Keratinocyte (primary cell): ENCODE data around the gene ABR. TPM values are rescaled to one million over a fixed set of nuclear protein-coding genes. Genes with fewer than 3 reads are reported as not detected.

Experiments
- DNase-seq: peaks from one replicate; pipeline ENCODE4 v3.0.0-alpha.2; 2011; ENCODE audit warnings: low read depth, missing footprints, low spot score
- FAIRE-seq: peaks from 2 replicates; lab custom pipeline; 2011; peaks lifted over from hg19 to GRCh38; lab: Jason Lieb, UNC
- H2AFZ ChIP-seq: 2 replicates; pipeline ENCODE4 v1.6.0; 2012; ENCODE audit warnings: low read length, control low read depth, inconsistent platforms; ENCODE audit not compliant: control insufficient read depth
- H3K27ac ChIP-seq: 2 replicates; pipeline ENCODE4 v1.5.1; 2011; ENCODE audit warnings: low read length; ENCODE audit not compliant: control insufficient read depth, insufficient read depth
- H3K27me3 ChIP-seq: 3 replicates; pipeline ENCODE4 v1.6.0; 2011; ENCODE audit warnings: low read length; ENCODE audit not compliant: control insufficient read depth, insufficient read depth; ENCODE audit errors: extremely low read depth
- H3K36me3 ChIP-seq, 2 experiments: 2 replicates in 1 of 2; 3 replicates in 1 of 2; pipeline ENCODE4 v1.5.1; 2011; ENCODE audit warnings: low read length in 2 of 2, mild to moderate bottlenecking in 1 of 2; ENCODE audit not compliant: control insufficient read depth in 2 of 2, insufficient read depth in 2 of 2; ENCODE audit errors: extremely low read depth in 1 of 2
- H3K4me1 ChIP-seq: 3 replicates; pipeline ENCODE4 v1.5.1; 2011; ENCODE audit warnings: low read length; ENCODE audit not compliant: control insufficient read depth, insufficient read depth; ENCODE audit errors: extremely low read depth
- H3K4me2 ChIP-seq: 3 replicates; pipeline ENCODE4 v1.6.0; 2011; ENCODE audit warnings: low read depth, low read length; ENCODE audit not compliant: control insufficient read depth, insufficient read depth; ENCODE audit errors: extremely low read depth
- H3K4me3 ChIP-seq, 3 experiments: fragments of 200-600 bp in 1 of 3; sonication (generic) in 1 of 3; 2 replicates in 2 of 3; 3 replicates in 1 of 3; pipeline ENCODE4 v1.5.1; 2011 to 2016; ENCODE audit warnings: low read length in 3 of 3, mild to moderate bottlenecking in 3 of 3, control low read depth in 2 of 3, inconsistent platforms in 1 of 3, low read depth in 1 of 3, mixed read lengths in 1 of 3, mixed run types in 1 of 3, moderate library complexity in 1 of 3; ENCODE audit not compliant: control insufficient read depth in 2 of 3, insufficient read depth in 2 of 3; ENCODE audit errors: extremely low read depth in 1 of 3
- H3K79me2 ChIP-seq: 2 replicates; pipeline ENCODE4 v1.6.0; 2012; ENCODE audit warnings: low read length; ENCODE audit not compliant: control insufficient read depth, insufficient read depth
- H3K9ac ChIP-seq: 3 replicates; pipeline ENCODE4 v1.6.0; 2011; ENCODE audit warnings: low read length; ENCODE audit not compliant: control insufficient read depth, insufficient read depth; ENCODE audit errors: extremely low read depth
- H3K9me1 ChIP-seq: 3 replicates; pipeline ENCODE4 v1.6.0; 2011; ENCODE audit warnings: low read length; ENCODE audit not compliant: control insufficient read depth, insufficient read depth; ENCODE audit errors: extremely low read depth
- H3K9me3 ChIP-seq: 2 replicates; pipeline ENCODE4 v1.5.1; 2012; ENCODE audit warnings: low read depth, low read length; ENCODE audit not compliant: control insufficient read depth
- H4K20me1 ChIP-seq: 3 replicates; pipeline ENCODE4 v1.6.0; 2011; ENCODE audit warnings: low read length; ENCODE audit not compliant: control insufficient read depth, insufficient read depth; ENCODE audit errors: extremely low read depth
- CTCF ChIP-seq, 3 experiments: IDR thresholded peaks in 1 of 3; conservative IDR thresholded peaks in 1 of 3; optimal IDR thresholded peaks in 1 of 3; 2 replicates in 2 of 3; 3 replicates in 1 of 3; pipeline versions ENCODE3 to v1.5.1; 2011; ENCODE audit warnings: low read length in 3 of 3, mild to moderate bottlenecking in 3 of 3, moderate library complexity in 2 of 3, control low read depth in 1 of 3, inconsistent platforms in 1 of 3; ENCODE audit not compliant: insufficient read depth in 2 of 3; ENCODE audit errors: extremely low read depth in 1 of 3
- EZH2 ChIP-seq: IDR thresholded peaks from one replicate; pipeline ENCODE4 v1.6.1; 2012; ENCODE audit warnings: inconsistent platforms, mild to moderate bottlenecking, low read length, moderate library complexity
- dilution Hi-C: fragments of 300-500 bp; cut with MboI; formaldehyde crosslinking; loops from one replicate; pipeline ENCODE4 v1.7.0; 2020; ENCODE audit warnings: low sequenced_read_pairs; ENCODE audit not compliant: extremely low pct_ligation_motif_present
- polyA plus RNA-seq, 5 experiments: library from polyadenylated mRNA; depleted of rRNA in 3 of 5; stranded (reverse) in 3 of 5; stranded (forward) in 1 of 5; unstranded in 1 of 5; fragments of >200 nt; gene quantifications; 1 replicate in 1 of 5; 2 replicates in 3 of 5; 3 replicates in 1 of 5; pipeline versions ENCODE4 v1.2.1 to v1.2.3, GENCODE V29; 2011 to 2012; ENCODE audit warnings: missing spikeins in 2 of 5, low read depth in 1 of 5, low replicate concordance in 1 of 5

Gene ABR
- polyA plus RNA-seq, 1 donor (not counting 4 experiments of a cell fraction or from before 2014, with no cell fraction given), result 17.3 TPM

- Histone ChIP-seq H4K20me1 (no peaks in the 10 kb centered on the region), H3K4me2 (no peak overlapping the region), H3K27me3 (no peaks in the 10 kb centered on the region), H3K9me1 (no peaks in the 10 kb centered on the region), H3K79me2 (no peaks in the 10 kb centered on the region), H3K36me3 (no peaks in the 10 kb centered on the region), H3K4me1 (no peaks in the 10 kb centered on the region), H3K27ac (no peak overlapping the region), H3K4me3 (no peak overlapping the region), H3K9me3 (no peaks in the 10 kb centered on the region), H2AFZ (no peak overlapping the region), H3K9ac (no peak overlapping the region)
- FAIRE-seq, result no peak
- dilution Hi-C loops, result loop anchor here (25.0 kb wide), 1 partner anchor 201 kb away; the partner anchor contains the start of genes GLOD4 and MRM3
- no peak for DNase-seq
- TF ChIP-seq CTCF (optimal IDR thresholded peaks at IDR 0.05 in 1 of 3, IDR thresholded peaks at IDR 0.05 in 1 of 3, conservative IDR thresholded peaks at IDR 0.05 in 1 of 3; ENCODE audit: extremely low read depth in 1 of 3, insufficient read depth in 2 of 3, low read length in 3 of 3) (no peak), EZH2 (no peak)
Observed at GRCh38 chr17:987931-988330, 191.8 kb downstream of the ABR start.

- no peaks in the 10 kb centered on the region for H3K36me3 ChIP-seq
- DNase-seq, result no peak
- H3K27ac ChIP-seq, result no peak overlapping the region
- FAIRE-seq, result no peak
- no peaks in the 10 kb centered on the region for H3K27me3 ChIP-seq
- dilution Hi-C loops, result loop anchor here (25.0 kb wide), 1 partner anchor 199 kb away; the partner anchor contains the start of genes GLOD4 and MRM3
- H3K9ac ChIP-seq, result no peak overlapping the region
- no peak overlapping the region for H3K4me2 ChIP-seq
- no peaks in the 10 kb centered on the region for H3K9me1 ChIP-seq
- no peaks in the 10 kb centered on the region for H3K4me1 ChIP-seq
- no peaks in the 10 kb centered on the region for H3K79me2 ChIP-seq
- TF ChIP-seq CTCF (optimal IDR thresholded peaks at IDR 0.05 in 1 of 3, IDR thresholded peaks at IDR 0.05 in 1 of 3, conservative IDR thresholded peaks at IDR 0.05 in 1 of 3; ENCODE audit: extremely low read depth in 1 of 3, insufficient read depth in 2 of 3, low read length in 3 of 3) (no peak), EZH2 (no peak)
- H3K9me3 ChIP-seq, result no peaks in the 10 kb centered on the region
- H4K20me1 ChIP-seq, result no peaks in the 10 kb centered on the region
- no peak overlapping the region for H2AFZ ChIP-seq
- no peak overlapping the region for H3K4me3 ChIP-seq
Observed at GRCh38 chr17:986322-986929, 193.4 kb downstream of the ABR start.
